Anterior cingulate cortex (tissue), 58 donors: ENCODE results near the gene GRM8.

Experiments
- DNase-seq, 58 donors: peaks; one replicate each; lab custom pipeline; 2025; lab: John Stamatoyannopoulos, UW

GRM8 gene

GRCh38 chr7:127252778-127253280 is at the start of gene GRM8:
Gene GRM8, minus strand, starts transcription at chr7:127252941.
- peak in 43 of 58 donors; percentile 11 to 71 (median 43) for DNase-seq

GRCh38 chr7:127290801-127291361 is 38.1 kb upstream of the GRM8 start:
- DNase-seq = peak in 1 of 58 donors; percentile 1

GRCh38 chr7:127290116-127290655 is 37.4 kb upstream of the GRM8 start:
- peak in 1 of 58 donors; percentile 2 for DNase-seq

- no peak for DNase-seq
Measured at GRCh38 chr7:127287133-127287532, 34.4 kb upstream of the GRM8 start.

- no peak for DNase-seq
Measured at GRCh38 chr7:127270093-127270492, 17.4 kb upstream of the GRM8 start.

- DNase-seq = no peak
Measured at GRCh38 chr7:127266047-127266446, 13.3 kb upstream of the GRM8 start.

GRCh38 chr7:127264219-127264618 is 11.5 kb upstream of the GRM8 start:
- DNase-seq = no peak

- no peak for DNase-seq
Measured at GRCh38 chr7:127258111-127258510, 5.4 kb upstream of the GRM8 start.

- no peak for DNase-seq
Measured at GRCh38 chr7:127257086-127257485, 4.3 kb upstream of the GRM8 start.

GRCh38 chr7:127256041-127256725 is 3.4 kb upstream of the GRM8 start:
- DNase-seq = no peak

- DNase-seq = no peak
Measured at GRCh38 chr7:127254163-127254684, 1.5 kb upstream of the GRM8 start.

GRCh38 chr7:127253281-127254162 is 781 bp upstream of the GRM8 start:
- DNase-seq = peak in 56 of 58 donors; percentile 15 to 82 (median 52)

GRCh38 chr7:127252377-127252713 is 396 bp downstream of the GRM8 start:
- peak in 1 of 58 donors; percentile 17 for DNase-seq

GRCh38 chr7:127251465-127252376 is 1.0 kb downstream of the GRM8 start:
- DNase-seq = peak in 4 of 58 donors; percentile 5 to 33 (median 18)

GRCh38 chr7:127251036-127251464 is 1.7 kb downstream of the GRM8 start:
- peak in 17 of 58 donors; percentile 5 to 60 (median 23) for DNase-seq

- no peak for DNase-seq
Measured at GRCh38 chr7:127250312-127251035, 2.3 kb downstream of the GRM8 start.

- DNase-seq = no peak
Measured at GRCh38 chr7:127245607-127246006, 7.1 kb downstream of the GRM8 start.

- DNase-seq = no peak
Measured at GRCh38 chr7:127245002-127245401, 7.7 kb downstream of the GRM8 start.

- DNase-seq = no peak
Measured at GRCh38 chr7:127239814-127240213, 12.9 kb downstream of the GRM8 start.
